Ovary (tissue), 3 donors: Measurements from ENCODE around the gene NALF2.

Experiments used
- EP300 ChIP-seq: sonication (generic); formaldehyde crosslinking; IDR thresholded peaks from one replicate; pipeline ENCODE4 v1.6.1; 2017; ENCODE audit warnings: antibody characterized with exemption
- POLR2A ChIP-seq: fragments of 450-650 bp; IDR thresholded peaks from one replicate; pipeline ENCODE4 v1.6.1; 2017; ENCODE audit warnings: antibody characterized with exemption, mild to moderate bottlenecking, moderate library complexity
- TF ChIP-seq, protein P1 (sequence below), 3 donors: fragments of 450-650 bp in 2 of 3; fragments of 200-600 bp in 1 of 3; IDR thresholded peaks; one replicate each; pipeline versions ENCODE4 v1.5.1 to v1.8.0; 2016 to 2022; ENCODE audit warnings: antibody characterized with exemption in 3 of 3, mild to moderate bottlenecking in 1 of 3
- donor health status: DM: no; HTN: no; CAD: no.

DNA sequence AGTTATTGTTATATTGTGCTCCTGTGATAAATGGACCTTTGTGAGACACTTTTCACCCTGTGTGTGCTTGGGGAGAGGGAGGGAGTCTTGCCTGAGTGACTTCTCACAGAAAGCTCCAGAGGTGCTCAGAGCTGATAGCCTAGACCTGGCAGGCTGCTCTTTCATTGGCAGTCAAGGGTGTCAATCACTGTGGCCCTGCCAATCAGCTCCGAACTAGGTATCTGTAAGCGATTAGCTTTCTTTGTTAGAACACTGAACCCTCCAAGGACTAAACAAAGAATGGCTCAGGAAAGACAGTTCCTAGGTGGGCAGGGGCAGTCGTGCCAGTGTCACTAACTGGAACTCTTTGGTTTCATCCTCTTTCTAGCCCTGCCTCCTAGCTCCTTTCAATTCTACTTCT lies 2.7 kb upstream of the NALF2 start:
- TF ChIP-seq, protein P1, sequence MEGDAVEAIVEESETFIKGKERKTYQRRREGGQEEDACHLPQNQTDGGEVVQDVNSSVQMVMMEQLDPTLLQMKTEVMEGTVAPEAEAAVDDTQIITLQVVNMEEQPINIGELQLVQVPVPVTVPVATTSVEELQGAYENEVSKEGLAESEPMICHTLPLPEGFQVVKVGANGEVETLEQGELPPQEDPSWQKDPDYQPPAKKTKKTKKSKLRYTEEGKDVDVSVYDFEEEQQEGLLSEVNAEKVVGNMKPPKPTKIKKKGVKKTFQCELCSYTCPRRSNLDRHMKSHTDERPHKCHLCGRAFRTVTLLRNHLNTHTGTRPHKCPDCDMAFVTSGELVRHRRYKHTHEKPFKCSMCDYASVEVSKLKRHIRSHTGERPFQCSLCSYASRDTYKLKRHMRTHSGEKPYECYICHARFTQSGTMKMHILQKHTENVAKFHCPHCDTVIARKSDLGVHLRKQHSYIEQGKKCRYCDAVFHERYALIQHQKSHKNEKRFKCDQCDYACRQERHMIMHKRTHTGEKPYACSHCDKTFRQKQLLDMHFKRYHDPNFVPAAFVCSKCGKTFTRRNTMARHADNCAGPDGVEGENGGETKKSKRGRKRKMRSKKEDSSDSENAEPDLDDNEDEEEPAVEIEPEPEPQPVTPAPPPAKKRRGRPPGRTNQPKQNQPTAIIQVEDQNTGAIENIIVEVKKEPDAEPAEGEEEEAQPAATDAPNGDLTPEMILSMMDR (IDR thresholded peaks at IDR 0.05): no peak
- TF ChIP-seq EP300 (no peak), POLR2A (no peak)
